GM18508 (cell line): ENCODE measurements around the gene RAX.

ENCODE experiments used
- ATAC-seq: cut with Tn5 transposase; IDR thresholded peaks from one replicate; pipeline ENCODE4 v1.9.1; 2021; ENCODE audit warnings: moderate number of reproducible peaks; ENCODE audit not compliant: insufficient read depth, unreplicated experiment

RAX gene

GRCh38 chr18:59249199-59249774 lies 24.0 kb downstream of the RAX start:
- no peak for ATAC-seq

- ATAC-seq, result no peak
Observed at GRCh38 chr18:59246796-59247195, 26.5 kb downstream of the RAX start.

- no peak for ATAC-seq
Observed at GRCh38 chr18:59242906-59243305, 30.3 kb downstream of the RAX start.

- no peak for ATAC-seq
Observed at GRCh38 chr18:59239642-59240041, 33.6 kb downstream of the RAX start.

- ATAC-seq, result no peak
Observed at GRCh38 chr18:59238385-59238784, 34.9 kb downstream of the RAX start.

GRCh38 chr18:59233017-59233410 lies 40.2 kb downstream of the RAX start:
- ATAC-seq, result no peak

GRCh38 chr18:59232309-59233016 lies 40.8 kb downstream of the RAX start:
- no peak for ATAC-seq

GRCh38 chr18:59231877-59232276 lies 41.4 kb downstream of the RAX start:
- ATAC-seq, result no peak

- no peak for ATAC-seq
Observed at GRCh38 chr18:59231114-59231513, 42.1 kb downstream of the RAX start.

GRCh38 chr18:59229701-59230443 lies 43.4 kb downstream of the RAX start:
- ATAC-seq, result no peak

GRCh38 chr18:59229191-59229590 lies 44.1 kb downstream of the RAX start:
- ATAC-seq, result no peak

GRCh38 chr18:59228351-59228750 lies 44.9 kb downstream of the RAX start:
- ATAC-seq, result no peak

- ATAC-seq, result no peak
Observed at GRCh38 chr18:59222341-59222740, 50.9 kb downstream of the RAX start.

- no peak for ATAC-seq
Observed at GRCh38 chr18:59220784-59221765, 52.2 kb downstream of the RAX start.

- ATAC-seq, result no peak
Observed at GRCh38 chr18:59220164-59220783, 53.0 kb downstream of the RAX start.

- no peak for ATAC-seq
Observed at GRCh38 chr18:59219672-59220163, 53.5 kb downstream of the RAX start, which contains the start of gene GRP. Gene GRP (plus strand): TSS chr18:59220158. CDS start chr18:59220266, 108 bp downstream.

GRCh38 chr18:59218018-59218417 lies 55.2 kb downstream of the RAX start:
- no peak for ATAC-seq
